B cell (primary cell): ENCODE data around the gene COL26A1. TPM values are rescaled to one million over a fixed set of nuclear protein-coding genes. Genes with fewer than 3 reads are reported as not detected.

Source experiments
- ATAC-seq: fragments of 200-7000 bp; cut with Tn5 transposase; one replicate; pipeline ENCODE4 v1.10.0; 2021; ENCODE audit warnings: low read depth, mild to moderate bottlenecking, moderate number of reproducible peaks, moderate library complexity
- CTCF ChIA-PET: fragments of 350-600 bp; sonication (Branson Sonifier 250); formaldehyde crosslinking; loops from one replicate; lab custom pipeline; 2021; ENCODE audit warnings: antibody characterized with exemption, inconsistent platforms; lab: Charles Lee
- POLR2A ChIA-PET: fragments of 350-600 bp; sonication (Branson Sonifier 250); formaldehyde crosslinking; loops from one replicate; lab custom pipeline; 2021; ENCODE audit warnings: antibody characterized with exemption; lab: Charles Lee
- DNase-seq: peaks from one replicate; pipeline ENCODE4 v3.0.0; 2013
- H2AFZ ChIP-seq: 2 replicates; pipeline ENCODE4 v1.6.1; 2012; ENCODE audit warnings: mild to moderate bottlenecking, low read depth, low read length; ENCODE audit not compliant: insufficient read depth, poor library complexity, severe bottlenecking
- H3K27ac ChIP-seq, 2 donors: 1 replicate in 1 of 2; 2 replicates in 1 of 2; pipeline ENCODE4 v1.5.1; 2012 to 2013; ENCODE audit warnings: low read length in 2 of 2, mild to moderate bottlenecking in 2 of 2, moderate library complexity in 1 of 2
- H3K27me3 ChIP-seq, 4 experiments: fragments of 200-600 bp in 1 of 4; sonication (generic) in 1 of 4; replicated peaks in 1 of 4; 1 replicate in 2 of 4; 2 replicates in 2 of 4; pipeline versions ENCODE4 v1.6.1 to v1.7.0; 2013 to 2016; ENCODE audit warnings: low read length in 3 of 4, mild to moderate bottlenecking in 2 of 4, mixed read lengths in 1 of 4, moderate library complexity in 1 of 4; ENCODE audit not compliant: insufficient read depth in 4 of 4, control insufficient read depth in 3 of 4; ENCODE audit errors: control extremely low read depth in 1 of 4
- H3K36me3 ChIP-seq, 2 experiments: replicated peaks in 1 of 2; 1 replicate in 1 of 2; 2 replicates in 1 of 2; pipeline versions ENCODE4 v1.6.1 to v1.7.1; 2013; ENCODE audit warnings: low read length in 1 of 2; ENCODE audit not compliant: insufficient read depth in 2 of 2, control insufficient read depth in 1 of 2; ENCODE audit errors: control extremely low read depth in 1 of 2, extremely low read depth in 1 of 2
- H3K4me1 ChIP-seq, 2 donors: fragments of 200-600 bp in 1 of 2; sonication (generic) in 1 of 2; 1 replicate in 1 of 2; 2 replicates in 1 of 2; pipeline versions ENCODE4 v1.5.1 to v1.6.1; 2013 to 2017; ENCODE audit warnings: low read length in 2 of 2; ENCODE audit not compliant: control insufficient read depth in 2 of 2, insufficient read depth in 2 of 2
- H3K4me2 ChIP-seq: replicated peaks from 2 replicates; pipeline ENCODE3; 2012; ENCODE audit warnings: mild to moderate bottlenecking, low read depth, low read length; ENCODE audit not compliant: poor library complexity, severe bottlenecking
- H3K4me3 ChIP-seq, 5 experiments: fragments of 200-600 bp in 1 of 5; sonication (generic) in 1 of 5; 1 replicate in 3 of 5; 2 replicates in 2 of 5; pipeline versions ENCODE4 v1.5.1 to v1.7.0; 2011 to 2016; ENCODE audit warnings: low read length in 4 of 5, mild to moderate bottlenecking in 4 of 5, low read depth in 2 of 5, control low read depth in 1 of 5, moderate library complexity in 1 of 5; ENCODE audit not compliant: insufficient read depth in 1 of 5; ENCODE audit errors: control extremely low read depth in 1 of 5, extremely low read depth in 1 of 5
- H3K79me2 ChIP-seq: fragments of 200-600 bp; sonication (generic); one replicate; pipeline ENCODE4 v1.6.0; 2016; ENCODE audit warnings: low read length; ENCODE audit not compliant: control insufficient read depth, insufficient read depth
- H3K9ac ChIP-seq: fragments of 200-600 bp; sonication (generic); 2 replicates; pipeline ENCODE4 v1.6.1; 2017; ENCODE audit warnings: mild to moderate bottlenecking, low read length, moderate library complexity
- H3K9me3 ChIP-seq, 3 donors: one replicate each; pipeline versions ENCODE4 v1.6.1 to v1.7.1; 2013; ENCODE audit warnings: low read length in 2 of 3; ENCODE audit not compliant: control insufficient read depth in 2 of 3, insufficient read depth in 1 of 3; ENCODE audit errors: control extremely low read depth in 1 of 3
- H4K20me1 ChIP-seq: 2 replicates; pipeline ENCODE4 v1.6.0; 2012; ENCODE audit warnings: mild to moderate bottlenecking, low read length; ENCODE audit not compliant: insufficient read depth, control insufficient read depth, poor library complexity, severe bottlenecking
- H3K27ac Mint-ChIP-seq: one replicate; pipeline ENCODE4 v1.8.0; 2021; ENCODE audit warnings: mixed read lengths
- H3K27me3 Mint-ChIP-seq: one replicate; pipeline ENCODE4 v1.8.0; 2021; ENCODE audit warnings: mixed read lengths
- H3K4me1 Mint-ChIP-seq: one replicate; pipeline ENCODE4 v1.8.0; 2021; ENCODE audit warnings: mixed read lengths
- H3K4me3 Mint-ChIP-seq: one replicate; pipeline ENCODE4 v1.8.0; 2021; ENCODE audit warnings: mixed read lengths
- H3K9me3 Mint-ChIP-seq: one replicate; pipeline ENCODE4 v1.8.0; 2022; ENCODE audit warnings: mixed read lengths; ENCODE audit not compliant: insufficient read depth
- CTCF ChIP-seq: fragments of 200-600 bp; IDR thresholded peaks from one replicate; pipeline ENCODE4 v1.8.0; 2022; ENCODE audit warnings: antibody characterized with exemption, mild to moderate bottlenecking
- EZH2 ChIP-seq: IDR thresholded peaks from 2 replicates; pipeline ENCODE4 v1.6.1; 2012; ENCODE audit warnings: borderline replicate concordance, low read depth, mild to moderate bottlenecking, moderate library complexity, low read length; ENCODE audit not compliant: insufficient read depth, poor library complexity, severe bottlenecking
- WGBS: methylation state at CpG from one replicate; pipeline ENCODE4 v1.1.5; 2013; ENCODE audit warnings: missing lambda C conversion rate; ENCODE audit not compliant: insufficient coverage; 5-methylcytosine and 5-hydroxymethylcytosine counted together
- intact Hi-C: fragments of 100-400 bp; cut with micrococcal nuclease; formaldehyde crosslinking; loops from one replicate; pipeline ENCODE4 v1.10.0; 2022
- polyA plus RNA-seq: library from polyadenylated mRNA; depleted of rRNA; stranded (reverse); fragments of >200 nt; gene quantifications from 2 replicates; pipeline ENCODE4 v1.2.3, GENCODE V29; 2012
- total RNA-seq, 2 donors: library from RNA; stranded (reverse); fragments of 120-200 nt in 1 of 2; gene quantifications; 1 replicate in 1 of 2; 2 replicates in 1 of 2; pipeline versions ENCODE4 v1.2.3 to v1.2.4, GENCODE V29; 2013 to 2022

Gene COL26A1
- total and polyA plus RNA-seq, 2 donors (not counting 1 experiment from before 2014, with no cell fraction given): not detected

GRCh38 chr7:101547022-101547915 is 184.6 kb downstream of the COL26A1 start:
- POLR2A ChIA-PET: no interaction called here
- Histone ChIP-seq H2AFZ (no peak overlapping the region), H3K4me3 (no peak overlapping the region), H3K4me1 (no peaks in the 10 kb centered on the region), H3K9me3 (no peaks in the 10 kb centered on the region), H3K27ac (no peak overlapping the region), H3K36me3 (no peaks in the 10 kb centered on the region), H3K27me3 (peaks cover 0 to 7% (median 1%) of the 10 kb centered on the region in 4 experiments), H3K9ac (no peak overlapping the region), H4K20me1 (no peaks in the 10 kb centered on the region), H3K79me2 (no peaks in the 10 kb centered on the region), H3K4me2 (no peak overlapping the region)
- Mint-ChIP-seq H3K4me3 (no peak overlapping the region), H3K27ac (no peak overlapping the region), H3K9me3 (no peaks in the 10 kb centered on the region), H3K4me1 (no peaks in the 10 kb centered on the region), H3K27me3 (peaks cover 17% of the 10 kb centered on the region)
- CTCF ChIA-PET: no interaction called here
- no peak for DNase-seq
- no peak for TF ChIP-seq EZH2
- no peak for TF ChIP-seq CTCF
- intact Hi-C loops: no loop called here
- WGBS: 79% methylated on average over 17 of the region's 17 CpGs
- no peak for ATAC-seq
